ENCODE measurements around the gene CGNL1. TPM values are rescaled to one million over a fixed set of nuclear protein-coding genes. Genes with fewer than 3 reads are reported as not detected.

Gene CGNL1
- polyA plus RNA-seq, 3 donors from 2014 or later, result not detected

- Mint-ChIP-seq H3K36me3 (no peaks in the 10 kb centered on the region), H3K4me1 (no peaks in the 10 kb centered on the region), H3K27me3 (ENCODE audit: low read depth in 3 of 3) (peaks cover 0 to 5% (median 0%) of the 10 kb centered on the region in 3 donors), H3K9me3 (no peaks in the 10 kb centered on the region), H3K4me3 (no peak overlapping the region), H3K27ac (no peak overlapping the region)
- DNase-seq, result no peak
Measured at GRCh38 chr15:57500256-57500655, 124.0 kb downstream of the CGNL1 start.

- H3K36me3 Mint-ChIP-seq, result no peaks in the 10 kb centered on the region
- H3K4me3 Mint-ChIP-seq, result no peak overlapping the region
- no peak overlapping the region for H3K27ac Mint-ChIP-seq
- H3K27me3 Mint-ChIP-seq (ENCODE audit: low read depth in 3 of 3), result peaks cover 0 to 5% (median 0%) of the 10 kb centered on the region in 3 donors
- no peaks in the 10 kb centered on the region for H3K4me1 Mint-ChIP-seq
- DNase-seq, result no peak
- no peaks in the 10 kb centered on the region for H3K9me3 Mint-ChIP-seq
Measured at GRCh38 chr15:57500979-57501576, 124.8 kb downstream of the CGNL1 start.

- Mint-ChIP-seq H3K36me3 (no peaks in the 10 kb centered on the region), H3K27me3 (ENCODE audit: low read depth in 3 of 3) (peaks cover 0 to 5% (median 0%) of the 10 kb centered on the region in 3 donors), H3K4me3 (no peak overlapping the region), H3K4me1 (no peaks in the 10 kb centered on the region), H3K27ac (no peak overlapping the region), H3K9me3 (no peaks in the 10 kb centered on the region)
- DNase-seq, result no peak
Measured at GRCh38 chr15:57502116-57502515, 125.8 kb downstream of the CGNL1 start.

- Mint-ChIP-seq H3K36me3 (no peaks in the 10 kb centered on the region), H3K9me3 (no peaks in the 10 kb centered on the region), H3K27ac (no peak overlapping the region), H3K27me3 (ENCODE audit: low read depth in 3 of 3) (peaks cover 0 to 5% (median 0%) of the 10 kb centered on the region in 3 donors), H3K4me3 (no peak overlapping the region), H3K4me1 (no peaks in the 10 kb centered on the region)
- no peak for DNase-seq
Measured at GRCh38 chr15:57503051-57503702, 126.9 kb downstream of the CGNL1 start.

- no peaks in the 10 kb centered on the region for H3K4me1 Mint-ChIP-seq
- H3K27ac Mint-ChIP-seq, result no peak overlapping the region
Measured at GRCh38 chr15:57503911-57504598, 127.8 kb downstream of the CGNL1 start.

GRCh38 chr15:57504599-57504940, 128.3 kb downstream of the CGNL1 start:
- no peaks in the 10 kb centered on the region for H3K9me3 Mint-ChIP-seq
- no peak overlapping the region for H3K4me3 Mint-ChIP-seq
- peaks cover 0 to 3% (median 0%) of the 10 kb centered on the region in 3 donors for H3K27me3 Mint-ChIP-seq (ENCODE audit: low read depth in 3 of 3)
- no peak for DNase-seq
- H3K36me3 Mint-ChIP-seq, result no peaks in the 10 kb centered on the region
- no peaks in the 10 kb centered on the region for H3K4me1 Mint-ChIP-seq
- H3K27ac Mint-ChIP-seq, result no peak overlapping the region

More at GRCh38 chr15:57503911-57504598, 127.8 kb downstream of the CGNL1 start:
- Mint-ChIP-seq H3K27me3 (ENCODE audit: low read depth in 3 of 3) (peaks cover 0 to 3% (median 0%) of the 10 kb centered on the region in 3 donors), H3K9me3 (no peaks in the 10 kb centered on the region), H3K4me3 (no peak overlapping the region), H3K36me3 (no peaks in the 10 kb centered on the region)
- no peak for DNase-seq

GRCh38 chr15:57505056-57505715, 128.9 kb downstream of the CGNL1 start:
- Mint-ChIP-seq H3K9me3 (no peaks in the 10 kb centered on the region), H3K4me1 (no peaks in the 10 kb centered on the region), H3K27me3 (ENCODE audit: low read depth in 3 of 3) (peaks cover 0 to 3% (median 0%) of the 10 kb centered on the region in 3 donors), H3K27ac (no peak overlapping the region), H3K4me3 (no peak overlapping the region), H3K36me3 (no peaks in the 10 kb centered on the region)
- no peak for DNase-seq

GRCh38 chr15:57505949-57506391, 129.7 kb downstream of the CGNL1 start:
- Mint-ChIP-seq H3K4me1 (no peaks in the 10 kb centered on the region), H3K36me3 (no peaks in the 10 kb centered on the region), H3K9me3 (no peaks in the 10 kb centered on the region), H3K27me3 (ENCODE audit: low read depth in 3 of 3) (peaks cover 0 to 3% (median 0%) of the 10 kb centered on the region in 3 donors), H3K27ac (no peak overlapping the region), H3K4me3 (no peak overlapping the region)
- DNase-seq, result no peak

- DNase-seq, result no peak
- Mint-ChIP-seq H3K27me3 (ENCODE audit: low read depth in 3 of 3) (peaks cover 0 to 3% (median 0%) of the 10 kb centered on the region in 3 donors), H3K9me3 (no peaks in the 10 kb centered on the region), H3K4me1 (no peaks in the 10 kb centered on the region), H3K4me3 (no peak overlapping the region), H3K27ac (no peak overlapping the region), H3K36me3 (no peaks in the 10 kb centered on the region)
Measured at GRCh38 chr15:57506422-57506821, 130.1 kb downstream of the CGNL1 start.

- Mint-ChIP-seq H3K36me3 (no peaks in the 10 kb centered on the region), H3K4me3 (no peak overlapping the region), H3K27ac (no peak overlapping the region), H3K9me3 (no peaks in the 10 kb centered on the region), H3K27me3 (ENCODE audit: low read depth in 3 of 3) (peaks cover 0 to 2% (median 0%) of the 10 kb centered on the region in 3 donors), H3K4me1 (no peaks in the 10 kb centered on the region)
- no peak for DNase-seq
Measured at GRCh38 chr15:57507111-57507510, 130.8 kb downstream of the CGNL1 start.

GRCh38 chr15:57509126-57509525, 132.8 kb downstream of the CGNL1 start:
- Mint-ChIP-seq H3K4me1 (no peaks in the 10 kb centered on the region), H3K4me3 (no peak overlapping the region), H3K27ac (no peak overlapping the region)

GRCh38 chr15:57509965-57510364, 133.7 kb downstream of the CGNL1 start:
- no peak overlapping the region for H3K27ac Mint-ChIP-seq
- DNase-seq, result no peak
- H3K9me3 Mint-ChIP-seq, result peaks cover 0 to 2% (median 0%) of the 10 kb centered on the region in 6 donors
- peaks cover 0 to 3% (median 0%) of the 10 kb centered on the region in 3 donors for H3K27me3 Mint-ChIP-seq (ENCODE audit: low read depth in 3 of 3)
- H3K36me3 Mint-ChIP-seq, result no peaks in the 10 kb centered on the region
- no peak overlapping the region for H3K4me3 Mint-ChIP-seq
- H3K4me1 Mint-ChIP-seq, result no peaks in the 10 kb centered on the region

More at GRCh38 chr15:57509126-57509525, 132.8 kb downstream of the CGNL1 start:
- Mint-ChIP-seq H3K36me3 (no peaks in the 10 kb centered on the region), H3K9me3 (no peaks in the 10 kb centered on the region), H3K27me3 (ENCODE audit: low read depth in 3 of 3) (peaks cover 0 to 2% (median 0%) of the 10 kb centered on the region in 3 donors)
- no peak for DNase-seq

GRCh38 chr15:57510647-57511046, 134.3 kb downstream of the CGNL1 start:
- H3K4me3 Mint-ChIP-seq, result no peak overlapping the region
- DNase-seq, result no peak
- peaks cover 0 to 2% (median 0%) of the 10 kb centered on the region in 6 donors for H3K9me3 Mint-ChIP-seq
- no peak overlapping the region for H3K27ac Mint-ChIP-seq
- H3K36me3 Mint-ChIP-seq, result no peaks in the 10 kb centered on the region
- peaks cover 0 to 3% (median 1%) of the 10 kb centered on the region in 3 donors for H3K27me3 Mint-ChIP-seq (ENCODE audit: low read depth in 3 of 3)
- no peaks in the 10 kb centered on the region for H3K4me1 Mint-ChIP-seq

All from immature natural killer cell (primary cell).